Progenitor cell of endocrine pancreas (in vitro differentiated cells): ENCODE results near the gene BHMT. TPM values are rescaled to one million over a fixed set of nuclear protein-coding genes. Genes with fewer than 3 reads are reported as not detected.
A peak's percentile ranks its signal among the peaks of the same experiment; 100 is the strongest.

Experiments
- DNase-seq: peaks from one replicate; pipeline ENCODE4 v3.0.0; 2021; ENCODE audit warnings: low spot score; ENCODE audit not compliant: unreplicated experiment
- H3K27ac Mint-ChIP-seq: 2 replicates; pipeline ENCODE4 v1.8.0; 2021; ENCODE audit warnings: mild to moderate bottlenecking, moderate library complexity, mixed read lengths
- H3K27me3 Mint-ChIP-seq: 2 replicates; pipeline ENCODE4 v1.8.0; 2021; ENCODE audit warnings: mixed read lengths
- H3K36me3 Mint-ChIP-seq: 2 replicates; pipeline ENCODE4 v1.8.0; 2022; ENCODE audit warnings: mixed read lengths; ENCODE audit not compliant: insufficient read depth
- H3K4me1 Mint-ChIP-seq: 2 replicates; pipeline ENCODE4 v1.8.0; 2021; ENCODE audit warnings: low read depth, mixed read lengths
- H3K4me3 Mint-ChIP-seq: 2 replicates; pipeline ENCODE4 v1.8.0; 2021; ENCODE audit warnings: low read depth, mild to moderate bottlenecking, moderate library complexity, mixed read lengths
- H3K9me3 Mint-ChIP-seq: 2 replicates; pipeline ENCODE4 v1.8.0; 2021; ENCODE audit warnings: low read depth, mixed read lengths
- CTCF ChIP-seq: fragments of 200-600 bp; sonication (generic); IDR thresholded peaks from one replicate; pipeline ENCODE4 v1.5.0; 2021; ENCODE audit warnings: antibody characterized with exemption, mild to moderate bottlenecking; ENCODE audit not compliant: unreplicated experiment
- total RNA-seq: library from RNA; stranded (reverse); gene quantifications from 2 replicates; pipeline ENCODE4 v1.2.1, GENCODE V29; 2021

BHMT gene
- total RNA-seq, 1 donor from 2014 or later, result 1.4 TPM

GRCh38 chr5:79107020-79107796, 4.4 kb upstream of the BHMT start:
- no peaks in the 10 kb centered on the region for H3K36me3 Mint-ChIP-seq

DNA sequence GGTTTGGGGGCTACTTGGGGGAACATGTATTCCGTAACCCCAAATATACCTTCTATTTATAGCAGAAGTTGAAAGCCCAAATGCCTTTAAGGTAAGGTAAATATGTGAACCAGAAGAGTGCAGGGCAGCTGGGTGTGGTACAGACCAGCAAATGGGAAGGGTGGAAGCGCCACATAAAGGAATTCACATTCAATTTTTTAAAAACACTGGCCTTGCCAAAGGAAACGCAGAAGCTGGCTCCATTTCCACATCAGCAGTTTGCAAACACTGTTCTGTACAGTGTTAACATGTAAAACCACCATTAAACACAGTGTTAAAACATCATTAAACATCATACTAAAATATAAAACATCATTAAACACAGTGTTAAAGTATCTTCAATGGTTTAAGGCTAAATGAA, 3.5 kb upstream of the BHMT start:
- Mint-ChIP-seq H3K4me3 (no peak overlapping the region), H3K4me1 (peaks cover 21% of the 10 kb centered on the region), H3K36me3 (no peaks in the 10 kb centered on the region), H3K27ac (no peak overlapping the region), H3K9me3 (no peaks in the 10 kb centered on the region), H3K27me3 (peaks cover 34% of the 10 kb centered on the region)
- no peak for TF ChIP-seq CTCF
- no peak for DNase-seq

More at GRCh38 chr5:79107020-79107796, 4.4 kb upstream of the BHMT start:
- Mint-ChIP-seq H3K4me1 (peaks cover 21% of the 10 kb centered on the region), H3K9me3 (no peaks in the 10 kb centered on the region), H3K4me3 (no peak overlapping the region), H3K27ac (no peak overlapping the region), H3K27me3 (peaks cover 26% of the 10 kb centered on the region)
- TF ChIP-seq CTCF, result no peak
- no peak for DNase-seq

- Mint-ChIP-seq H3K9me3 (no peaks in the 10 kb centered on the region), H3K4me3 (no peak overlapping the region), H3K27ac (no peak overlapping the region), H3K27me3 (peaks cover 41% of the 10 kb centered on the region), H3K4me1 (peaks cover 21% of the 10 kb centered on the region), H3K36me3 (no peaks in the 10 kb centered on the region)
- no peak for TF ChIP-seq CTCF
- DNase-seq, result no peak
Measured at GRCh38 chr5:79108792-79109191, 2.8 kb upstream of the BHMT start.

GRCh38 chr5:79109527-79110492, 1.8 kb upstream of the BHMT start:
- Mint-ChIP-seq H3K9me3 (no peaks in the 10 kb centered on the region), H3K27me3 (peaks cover 46% of the 10 kb centered on the region), H3K36me3 (no peaks in the 10 kb centered on the region), H3K4me3 (no peak overlapping the region), H3K4me1 (peaks cover 18% of the 10 kb centered on the region), H3K27ac (no peak overlapping the region)
- DNase-seq, result no peak
- peak; percentile 58 for TF ChIP-seq CTCF

DNA sequence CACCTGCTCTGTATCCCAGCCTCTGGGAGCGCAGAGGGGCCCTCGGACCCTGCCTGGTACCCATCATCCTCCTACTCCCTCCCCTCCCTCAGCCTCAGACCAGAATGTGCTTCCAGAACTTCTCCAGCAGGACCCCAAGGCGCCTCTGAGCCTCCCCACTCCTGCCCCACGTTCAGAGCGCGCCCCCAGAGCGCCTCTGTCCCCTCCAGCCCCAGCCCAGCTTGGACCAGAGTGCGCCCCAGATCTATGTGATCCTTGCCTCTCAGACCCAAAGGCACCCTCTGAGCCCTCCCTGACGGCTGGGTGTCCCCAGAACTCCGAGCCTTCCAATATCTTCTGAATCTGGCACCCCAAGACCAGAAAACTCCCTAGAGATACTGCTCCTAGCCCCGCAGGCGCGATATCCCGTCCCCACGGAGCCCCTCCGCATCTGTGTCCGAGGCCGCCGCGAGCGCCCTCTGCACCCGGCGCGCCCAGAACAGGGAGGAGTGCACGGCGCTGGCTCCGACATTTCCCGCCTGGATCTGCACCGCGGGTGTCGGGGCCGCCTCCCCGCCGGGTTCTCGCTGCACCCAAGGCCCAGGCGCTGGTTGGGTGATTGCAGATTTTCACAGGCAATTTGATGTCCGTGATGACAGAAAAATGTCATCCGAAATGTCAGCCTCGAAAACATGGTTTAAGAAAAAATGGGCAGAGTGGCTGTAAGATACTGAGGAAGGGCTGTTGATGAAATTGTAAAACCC, 522 bp downstream of the BHMT start:
- Mint-ChIP-seq H3K27me3 (peaks cover 59% of the 10 kb centered on the region), H3K4me1 (peaks cover 7% of the 10 kb centered on the region), H3K36me3 (no peaks in the 10 kb centered on the region), H3K9me3 (no peaks in the 10 kb centered on the region), H3K4me3 (peak overlapping the region; percentile 53), H3K27ac (no peak overlapping the region)
- peak; percentile 21 for TF ChIP-seq CTCF
- DNase-seq, result no peak
